ENCODE measurements around the gene PARD3.

GRCh38 chr10:34333513-34333912 is 481.6 kb downstream of the PARD3 start:
- TF ChIP-seq CTCF (IDR thresholded peaks at IDR 0.05; ENCODE audit: insufficient read depth, low read length, poor library complexity, severe bottlenecking) (no peak), EZH2phosphoT487 (conservative IDR thresholded peaks at IDR 0.05; ENCODE audit: low read length) (no peak)
